GM19239 (cell line): ENCODE data around the gene SPEM3.

Experiments used
- DNase-seq: peaks from one replicate; pipeline ENCODE4 v3.0.0; 2011; ENCODE audit warnings: low spot score; ENCODE audit not compliant: insufficient read length
- FAIRE-seq: peaks from 2 replicates; lab custom pipeline; 2011; peaks lifted over from hg19 to GRCh38; lab: Jason Lieb, UNC

Gene SPEM3

GRCh38 chr17:7403043-7403726, 25.5 kb upstream of the SPEM3 start:
- peak; percentile 72 for FAIRE-seq
- no peak for DNase-seq

- DNase-seq, result no peak
- FAIRE-seq, result no peak
Observed at GRCh38 chr17:7403727-7403976, 25.0 kb upstream of the SPEM3 start.

GRCh38 chr17:7403977-7404736, 24.5 kb upstream of the SPEM3 start, which contains the start of gene TMEM256:
Gene TMEM256 (minus strand): TSS chr17:7404097. CDS start chr17:7404084, 13 bp downstream.
- FAIRE-seq, result peak; percentile 100

GRCh38 chr17:7404737-7405349, 23.8 kb upstream of the SPEM3 start:
- DNase-seq, result no peak
- no peak for FAIRE-seq

More at GRCh38 chr17:7403977-7404736, 24.5 kb upstream of the SPEM3 start, which contains the start of gene TMEM256:
- DNase-seq, result peak; percentile 98

- FAIRE-seq, result no peak
- no peak for DNase-seq
Observed at GRCh38 chr17:7405350-7406234, 23.1 kb upstream of the SPEM3 start.

GRCh38 chr17:7406235-7406825, 22.3 kb upstream of the SPEM3 start:
- FAIRE-seq, result no peak

GRCh38 chr17:7407082-7407481, 21.6 kb upstream of the SPEM3 start:
- DNase-seq, result no peak
- FAIRE-seq, result no peak

More at GRCh38 chr17:7406235-7406825, 22.3 kb upstream of the SPEM3 start:
- no peak for DNase-seq

GRCh38 chr17:7407485-7408251, 21.0 kb upstream of the SPEM3 start, which contains the start of gene NLGN2:
Gene NLGN2 (plus strand): TSS chr17:7407845. CDS start chr17:7408256, 411 bp downstream.
- DNase-seq (no peak), FAIRE-seq (no peak)

- DNase-seq (no peak), FAIRE-seq (no peak)
Observed at GRCh38 chr17:7408252-7408727, 20.4 kb upstream of the SPEM3 start.

GRCh38 chr17:7408863-7409262, 19.8 kb upstream of the SPEM3 start:
- FAIRE-seq (no peak), DNase-seq (no peak)

- no peak for DNase-seq
- FAIRE-seq, result no peak
Observed at GRCh38 chr17:7409716-7410115, 18.9 kb upstream of the SPEM3 start.

GRCh38 chr17:7410634-7411426, 17.8 kb upstream of the SPEM3 start:
- FAIRE-seq, result no peak
- no peak for DNase-seq

- DNase-seq (no peak), FAIRE-seq (no peak)
Observed at GRCh38 chr17:7411427-7411750, 17.3 kb upstream of the SPEM3 start.

- no peak for DNase-seq
- no peak for FAIRE-seq
Observed at GRCh38 chr17:7413346-7413985, 15.2 kb upstream of the SPEM3 start.

- DNase-seq (no peak), FAIRE-seq (no peak)
Observed at GRCh38 chr17:7414837-7415236, 13.8 kb upstream of the SPEM3 start.

- DNase-seq (no peak), FAIRE-seq (no peak)
Observed at GRCh38 chr17:7415784-7416183, 12.9 kb upstream of the SPEM3 start.

GRCh38 chr17:7416323-7416722, 12.3 kb upstream of the SPEM3 start:
- DNase-seq (no peak), FAIRE-seq (no peak)

- DNase-seq (no peak), FAIRE-seq (no peak)
Observed at GRCh38 chr17:7417056-7417655, 11.5 kb upstream of the SPEM3 start.
